Fibroblast of lung (primary cell): ENCODE measurements around the gene MTMR3. TPM values are rescaled to one million over a fixed set of nuclear protein-coding genes. Genes with fewer than 3 reads are reported as not detected.

Source experiments
- DNase-seq, 2 donors: peaks; one replicate each; pipeline versions ENCODE4 v3.0.0 to v3.0.0-alpha.2; 2010; ENCODE audit warnings: low read depth in 2 of 2
- H2AFZ ChIP-seq: 2 replicates; pipeline ENCODE4 v1.5.1; 2012; ENCODE audit warnings: low read length, control low read depth, inconsistent platforms
- H3K27ac ChIP-seq: 2 replicates; pipeline ENCODE4 v1.5.1; 2011; ENCODE audit warnings: low read length, control low read depth; ENCODE audit not compliant: insufficient read depth
- H3K27me3 ChIP-seq: 2 replicates; pipeline ENCODE4 v1.5.1; 2011; ENCODE audit warnings: mild to moderate bottlenecking, low read length; ENCODE audit not compliant: control insufficient read depth, insufficient read depth
- H3K36me3 ChIP-seq: 2 replicates; pipeline ENCODE4 v1.5.1; 2011; ENCODE audit warnings: low read length; ENCODE audit not compliant: control insufficient read depth, insufficient read depth
- H3K4me1 ChIP-seq: 2 replicates; pipeline ENCODE4 v1.5.1; 2011; ENCODE audit warnings: low read length; ENCODE audit not compliant: control insufficient read depth, insufficient read depth; ENCODE audit errors: extremely low read depth
- H3K4me2 ChIP-seq: 2 replicates; pipeline ENCODE4 v1.5.1; 2011; ENCODE audit warnings: low read length, control low read depth; ENCODE audit not compliant: insufficient read depth; ENCODE audit errors: extremely low read depth
- H3K4me3 ChIP-seq, 4 experiments: fragments of 200-600 bp in 1 of 4; sonication (generic) in 1 of 4; replicated peaks in 1 of 4; 2 replicates each; pipeline ENCODE4 v1.5.1; 2011 to 2016; ENCODE audit warnings: low read length in 4 of 4, low read depth in 3 of 4, mild to moderate bottlenecking in 3 of 4, control low read depth in 2 of 4, inconsistent platforms in 1 of 4, mixed read lengths in 1 of 4; ENCODE audit not compliant: insufficient read depth in 1 of 4; ENCODE audit errors: control extremely low read depth in 1 of 4
- H3K79me2 ChIP-seq: 2 replicates; pipeline ENCODE4 v1.5.1; 2012; ENCODE audit warnings: mild to moderate bottlenecking, low read length, inconsistent platforms; ENCODE audit not compliant: control insufficient read depth, insufficient read depth
- H3K9ac ChIP-seq: 2 replicates; pipeline ENCODE4 v1.5.1; 2011; ENCODE audit warnings: mild to moderate bottlenecking, low read length, control low read depth; ENCODE audit not compliant: insufficient read depth
- H3K9me3 ChIP-seq: 2 replicates; pipeline ENCODE4 v1.5.1; 2012; ENCODE audit warnings: low read depth, low read length; ENCODE audit not compliant: control insufficient read depth, insufficient read depth
- H4K20me1 ChIP-seq: 2 replicates; pipeline ENCODE4 v1.5.1; 2011; ENCODE audit warnings: low read length; ENCODE audit not compliant: control insufficient read depth, insufficient read depth; ENCODE audit errors: extremely low read depth
- EZH2 ChIP-seq: IDR thresholded peaks from 2 replicates; pipeline ENCODE4 v1.5.1; 2012; ENCODE audit warnings: low read length, control low read depth, mild to moderate bottlenecking; ENCODE audit errors: missing control alignments
- polyA plus RNA-seq, 2 donors: library from polyadenylated mRNA; depleted of rRNA in 1 of 2; stranded (reverse) in 1 of 2; unstranded in 1 of 2; fragments of >200 nt; gene quantifications; 2 replicates each; pipeline ENCODE4 v1.2.1, GENCODE V29; 2011 to 2012; ENCODE audit warnings: missing spikeins in 1 of 2
- total RNA-seq: library from RNA; depleted of rRNA; stranded (reverse); fragments of >200 nt; gene quantifications from 2 replicates; pipeline ENCODE4 v1.2.1, GENCODE V29; 2014
- TF ChIP-seq, protein P1 (sequence below), 2 donors: IDR thresholded peaks in 1 of 2; conservative IDR thresholded peaks in 1 of 2; 1 replicate in 1 of 2; 2 replicates in 1 of 2; pipeline ENCODE4 v1.5.1; 2011 to 2012; ENCODE audit warnings: low read length in 2 of 2, control low read depth in 1 of 2, inconsistent platforms in 1 of 2, low read depth in 1 of 2, mild to moderate bottlenecking in 1 of 2

Gene MTMR3
- total and polyA plus RNA-seq, 2 donors (not counting 1 experiment from before 2014, with no cell fraction given) = 15.0 to 31.2 TPM

- H3K4me1 ChIP-seq = no peaks in the 10 kb centered on the region
- H2AFZ ChIP-seq = no peak overlapping the region
- H3K36me3 ChIP-seq = peaks cover 14% of the 10 kb centered on the region
- H4K20me1 ChIP-seq = no peaks in the 10 kb centered on the region
- no peaks in the 10 kb centered on the region for H3K27me3 ChIP-seq
- no peak for DNase-seq
- no peak overlapping the region for H3K4me3 ChIP-seq
- no peak overlapping the region for H3K4me2 ChIP-seq
- H3K79me2 ChIP-seq = no peaks in the 10 kb centered on the region
- no peaks in the 10 kb centered on the region for H3K9me3 ChIP-seq
- TF ChIP-seq EZH2 = no peak
- TF ChIP-seq, protein P1, sequence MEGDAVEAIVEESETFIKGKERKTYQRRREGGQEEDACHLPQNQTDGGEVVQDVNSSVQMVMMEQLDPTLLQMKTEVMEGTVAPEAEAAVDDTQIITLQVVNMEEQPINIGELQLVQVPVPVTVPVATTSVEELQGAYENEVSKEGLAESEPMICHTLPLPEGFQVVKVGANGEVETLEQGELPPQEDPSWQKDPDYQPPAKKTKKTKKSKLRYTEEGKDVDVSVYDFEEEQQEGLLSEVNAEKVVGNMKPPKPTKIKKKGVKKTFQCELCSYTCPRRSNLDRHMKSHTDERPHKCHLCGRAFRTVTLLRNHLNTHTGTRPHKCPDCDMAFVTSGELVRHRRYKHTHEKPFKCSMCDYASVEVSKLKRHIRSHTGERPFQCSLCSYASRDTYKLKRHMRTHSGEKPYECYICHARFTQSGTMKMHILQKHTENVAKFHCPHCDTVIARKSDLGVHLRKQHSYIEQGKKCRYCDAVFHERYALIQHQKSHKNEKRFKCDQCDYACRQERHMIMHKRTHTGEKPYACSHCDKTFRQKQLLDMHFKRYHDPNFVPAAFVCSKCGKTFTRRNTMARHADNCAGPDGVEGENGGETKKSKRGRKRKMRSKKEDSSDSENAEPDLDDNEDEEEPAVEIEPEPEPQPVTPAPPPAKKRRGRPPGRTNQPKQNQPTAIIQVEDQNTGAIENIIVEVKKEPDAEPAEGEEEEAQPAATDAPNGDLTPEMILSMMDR (conservative IDR thresholded peaks at IDR 0.05 in 1 of 2, IDR thresholded peaks at IDR 0.05 in 1 of 2; ENCODE audit: low read depth in 1 of 2, low read length in 2 of 2) = no peak
- H3K9ac ChIP-seq = no peak overlapping the region
- no peak overlapping the region for H3K27ac ChIP-seq
Observed at GRCh38 chr22:30026756-30027155, 143.8 kb downstream of the MTMR3 start.

- Histone ChIP-seq H3K36me3 (peaks cover 14% of the 10 kb centered on the region), H3K79me2 (no peaks in the 10 kb centered on the region), H2AFZ (no peak overlapping the region), H3K4me1 (no peaks in the 10 kb centered on the region), H4K20me1 (no peaks in the 10 kb centered on the region), H3K9me3 (no peaks in the 10 kb centered on the region), H3K4me2 (no peak overlapping the region), H3K27ac (no peak overlapping the region), H3K4me3 (no peak overlapping the region), H3K27me3 (no peaks in the 10 kb centered on the region), H3K9ac (no peak overlapping the region)
- DNase-seq = no peak
- TF ChIP-seq EZH2 = no peak
- TF ChIP-seq, protein P1 (conservative IDR thresholded peaks at IDR 0.05 in 1 of 2, IDR thresholded peaks at IDR 0.05 in 1 of 2; ENCODE audit: low read depth in 1 of 2, low read length in 2 of 2) = no peak
Observed at GRCh38 chr22:30027169-30027568, 144.2 kb downstream of the MTMR3 start.

GRCh38 chr22:30027791-30028190 is 144.8 kb downstream of the MTMR3 start:
- H3K27ac ChIP-seq = no peak overlapping the region
- H4K20me1 ChIP-seq = no peaks in the 10 kb centered on the region
- TF ChIP-seq EZH2 = no peak
- TF ChIP-seq, protein P1 (conservative IDR thresholded peaks at IDR 0.05 in 1 of 2, IDR thresholded peaks at IDR 0.05 in 1 of 2; ENCODE audit: low read depth in 1 of 2, low read length in 2 of 2) = no peak
- no peaks in the 10 kb centered on the region for H3K79me2 ChIP-seq
- H3K4me2 ChIP-seq = no peak overlapping the region
- H3K9me3 ChIP-seq = no peaks in the 10 kb centered on the region
- no peak for DNase-seq
- H3K36me3 ChIP-seq = peaks cover 14% of the 10 kb centered on the region
- no peak overlapping the region for H3K4me3 ChIP-seq
- H3K9ac ChIP-seq = no peak overlapping the region
- no peaks in the 10 kb centered on the region for H3K27me3 ChIP-seq
- no peak overlapping the region for H2AFZ ChIP-seq
- H3K4me1 ChIP-seq = no peaks in the 10 kb centered on the region
